HCT116 (cell line): ENCODE measurements around the gene ABCA1. TPM values are rescaled to one million over a fixed set of nuclear protein-coding genes. Genes with fewer than 3 reads are reported as not detected.

ENCODE experiments used
- ATAC-seq: fragments of 200-7000 bp; cut with Tn5 transposase; 2 replicates; pipeline ENCODE4 v1.9.1; 2020; ENCODE audit warnings: mild to moderate bottlenecking, moderate library complexity
- BruUV-seq: library from RNA; stranded (reverse); fragments of 400-500 nt; replicated peaks from 2 replicates; lab custom pipeline; 2021; lab: Mats Ljungman, UMichigan
- CTCF ChIA-PET: fragments of 300-600 bp; sonication (Branson Sonifier 250); formaldehyde crosslinking; loops from one replicate; lab custom pipeline; 2021; ENCODE audit warnings: antibody characterized with exemption; lab: Charles Lee
- POLR2A ChIA-PET: fragments of 300-600, 350-600 bp; sonication (Branson Sonifier 250); formaldehyde crosslinking; loops from one replicate; lab custom pipeline; 2021; ENCODE audit warnings: antibody characterized with exemption; lab: Charles Lee
- RAD21 ChIA-PET, 2 experiments: fragments of 300-600 bp; sonication (Branson Sonifier 250); formaldehyde crosslinking; loops; one replicate each; lab custom pipeline; 2023; ENCODE audit warnings: low total read pairs in 2 of 2; ENCODE audit not compliant: uncharacterized antibody in 2 of 2, unreplicated experiment in 2 of 2, low non-redundant PET in 1 of 2; lab: Charles Lee
- DNase-seq: peaks from one replicate; pipeline ENCODE4 v3.0.0-alpha.2; 2010; ENCODE audit warnings: low read depth, low spot score
- H2AFZ ChIP-seq: fragments of 200-600 bp; shearing (Covaris generic), sonication (generic); 2 replicates; pipeline ENCODE4 v1.6.1; 2017; ENCODE audit warnings: low read depth, mixed run types, mixed read lengths, antibody characterized with exemption, low read length; ENCODE audit not compliant: poor library complexity, severe bottlenecking
- H3K27ac ChIP-seq: 2 replicates; pipeline ENCODE4 v1.5.1; 2012; ENCODE audit warnings: low read depth, low read length
- H3K27me3 ChIP-seq: fragments of 200-600 bp; sonication (generic); 2 replicates; pipeline ENCODE4 v1.6.1; 2016; ENCODE audit warnings: mixed run types, low read length, mixed read lengths; ENCODE audit not compliant: insufficient read depth
- H3K36me3 ChIP-seq, 2 experiments: fragments of 200-500 bp in 1 of 2; fragments of 200-600 bp in 1 of 2; sonication (Bioruptor generic) in 1 of 2; sonication (generic) in 1 of 2; 2 replicates each; pipeline versions ENCODE4 v1.5.1 to v1.6.1; 2014 to 2016; ENCODE audit warnings: low read length in 2 of 2, inconsistent platforms in 1 of 2, mixed read lengths in 1 of 2, mixed run types in 1 of 2; ENCODE audit not compliant: insufficient read depth in 2 of 2, control insufficient read depth in 1 of 2
- H3K4me1 ChIP-seq, 2 experiments: fragments of 200-600 bp in 1 of 2; sonication (generic) in 1 of 2; 2 replicates each; pipeline versions ENCODE4 v1.5.1 to v1.6.1; 2012 to 2017; ENCODE audit warnings: low read length in 2 of 2, inconsistent platforms in 1 of 2, mild to moderate bottlenecking in 1 of 2, mixed read lengths in 1 of 2, mixed run types in 1 of 2, moderate library complexity in 1 of 2; ENCODE audit not compliant: insufficient read depth in 2 of 2, control insufficient read depth in 1 of 2
- H3K4me2 ChIP-seq: fragments of 200-600 bp; sonication (generic); 2 replicates; pipeline ENCODE4 v1.6.1; 2017; ENCODE audit warnings: mixed run types, low read length, mixed read lengths
- H3K4me3 ChIP-seq, 2 experiments: fragments of 200-600 bp in 1 of 2; sonication (generic) in 1 of 2; replicated peaks in 1 of 2; 2 replicates each; pipeline ENCODE4 v1.5.1; 2011 to 2016; ENCODE audit warnings: low read length in 2 of 2, control low read depth in 1 of 2, low read depth in 1 of 2, mild to moderate bottlenecking in 1 of 2, mixed read lengths in 1 of 2, mixed run types in 1 of 2
- H3K79me2 ChIP-seq: fragments of 200-600 bp; sonication (generic); 2 replicates; pipeline ENCODE4 v1.6.1; 2017; ENCODE audit warnings: mild to moderate bottlenecking, mixed run types, low read length, moderate library complexity, mixed read lengths; ENCODE audit not compliant: insufficient read depth
- H3K9ac ChIP-seq: fragments of 200-600 bp; sonication (generic); 2 replicates; pipeline ENCODE4 v1.6.1; 2016; ENCODE audit warnings: low read length, mixed read lengths
- H3K9me2 ChIP-seq: fragments of 200-600 bp; sonication (generic), shearing (Covaris generic); 2 replicates; pipeline ENCODE4 v1.6.1; 2017; ENCODE audit warnings: mixed run types, mild to moderate bottlenecking, moderate library complexity; ENCODE audit not compliant: insufficient read depth
- H3K9me3 ChIP-seq, 2 experiments: fragments of 200-500 bp in 1 of 2; fragments of 200-600 bp in 1 of 2; sonication (Bioruptor generic) in 1 of 2; sonication (generic) in 1 of 2; 2 replicates each; pipeline ENCODE4 v1.6.1; 2014 to 2017; ENCODE audit warnings: low read length in 2 of 2, mixed read lengths in 2 of 2, inconsistent platforms in 1 of 2, low read depth in 1 of 2, mild to moderate bottlenecking in 1 of 2, mixed run types in 1 of 2, moderate library complexity in 1 of 2; ENCODE audit not compliant: control insufficient read depth in 1 of 2, insufficient read depth in 1 of 2
- H4K20me1 ChIP-seq: fragments of 200-600 bp; sonication (generic), shearing (Covaris generic); 2 replicates; pipeline ENCODE4 v1.6.1; 2017; ENCODE audit warnings: mixed run types, mild to moderate bottlenecking, moderate library complexity; ENCODE audit not compliant: insufficient read depth
- CEBPB ChIP-seq: IDR thresholded peaks from 2 replicates; pipeline ENCODE4 v1.6.1; 2012; ENCODE audit warnings: low read depth
- CTCF ChIP-seq, 3 experiments: fragments of 200-600 bp in 1 of 3; sonication (generic) in 1 of 3; IDR thresholded peaks in 2 of 3; conservative IDR thresholded peaks in 1 of 3; 2 replicates each; pipeline ENCODE4 v1.5.1; 2012 to 2017; ENCODE audit warnings: low read depth in 2 of 3, low read length in 2 of 3, antibody characterized with exemption in 1 of 3, borderline replicate concordance in 1 of 3, control low read depth in 1 of 3, mild to moderate bottlenecking in 1 of 3, mixed read lengths in 1 of 3, mixed run types in 1 of 3, moderate library complexity in 1 of 3; ENCODE audit not compliant: insufficient read depth in 1 of 3
- ELF1 ChIP-seq: IDR thresholded peaks from 2 replicates; pipeline ENCODE4 v1.6.1; 2012; ENCODE audit warnings: low read depth, borderline replicate concordance
- EZH2phosphoT487 ChIP-seq: fragments of 200-600 bp; IDR thresholded peaks from 2 replicates; pipeline ENCODE4 v1.6.1; 2018; ENCODE audit warnings: antibody characterized with exemption, borderline replicate concordance
- JUND ChIP-seq: IDR thresholded peaks from 2 replicates; pipeline ENCODE4 v1.6.1; 2012
- POLR2AphosphoS5 ChIP-seq: IDR thresholded peaks from 2 replicates; pipeline ENCODE4 v1.6.1; 2011; ENCODE audit warnings: mild to moderate bottlenecking, low read depth, low read length, moderate library complexity
- RAD21 ChIP-seq: IDR thresholded peaks from 2 replicates; pipeline ENCODE4 v1.6.1; 2012; ENCODE audit warnings: low read depth, mild to moderate bottlenecking
- SIN3A ChIP-seq: IDR thresholded peaks from 2 replicates; pipeline ENCODE4 v1.6.1; 2012; ENCODE audit warnings: low read depth
- SP1 ChIP-seq: IDR thresholded peaks from 2 replicates; pipeline ENCODE4 v1.6.1; 2012; ENCODE audit warnings: low read depth
- TCF7L2 ChIP-seq: IDR thresholded peaks from 2 replicates; pipeline ENCODE4 v1.7.0; 2011; ENCODE audit warnings: borderline replicate concordance, inconsistent platforms; ENCODE audit not compliant: insufficient read depth, insufficient read length; ENCODE audit errors: extremely low read depth
- YY1 ChIP-seq: IDR thresholded peaks from 2 replicates; pipeline ENCODE4 v1.6.1; 2011; ENCODE audit warnings: low read length, low read depth, moderate library complexity, mild to moderate bottlenecking; ENCODE audit not compliant: insufficient replicate concordance; ENCODE audit errors: extremely low read depth
- ZBTB33 ChIP-seq: IDR thresholded peaks from 2 replicates; pipeline ENCODE4 v1.6.1; 2011; ENCODE audit warnings: mild to moderate bottlenecking, low read length, moderate library complexity; ENCODE audit not compliant: insufficient replicate concordance; ENCODE audit errors: extremely low read depth
- ZFX ChIP-seq: fragments of 450-650 bp; IDR thresholded peaks from 2 replicates; pipeline ENCODE4 v1.6.1; 2017
- intact Hi-C: fragments of 100-400 bp; cut with micrococcal nuclease; formaldehyde crosslinking; loops from 2 replicates; pipeline ENCODE4 v1.10.0; 2022
- total RNA-seq: library from RNA; stranded (reverse); gene quantifications from one replicate; pipeline ENCODE4 v1.2.1, GENCODE V29; 2021; ENCODE audit not compliant: unreplicated experiment

Gene ABCA1
- total RNA-seq, 1 experiment from 2014 or later, result 0.89 TPM

- CTCF ChIA-PET, result no interaction called here
These were observed 16.9 kb upstream of the ABCA1 start for GRCh38 chr9:104944871-104945270.

GRCh38 chr9:104944356-104944755 lies 16.4 kb upstream of the ABCA1 start:
- CTCF ChIA-PET, result no interaction called here

More at GRCh38 chr9:104944871-104945270, 16.9 kb upstream of the ABCA1 start:
- TF ChIP-seq ELF1 (no peak), YY1 (no peak), CTCF (IDR thresholded peaks at IDR 0.05 in 2 of 3, conservative IDR thresholded peaks at IDR 0.05 in 1 of 3; ENCODE audit: borderline replicate concordance in 1 of 3, insufficient read depth in 1 of 3, low read depth in 2 of 3, low read length in 2 of 3) (no peak), JUND (no peak), SIN3A (no peak), EZH2phosphoT487 (no peak), ZFX (no peak)
- TF ChIP-seq, all 23 proteins: peak for 0
- ATAC-seq (no peak), DNase-seq (no peak)
- H3K9me3 ChIP-seq, result no peaks in the 10 kb centered on the region
- H3K9me2 ChIP-seq, result no peaks in the 10 kb centered on the region
- no peaks in the 10 kb centered on the region for H4K20me1 ChIP-seq
- H2AFZ ChIP-seq, result no peak overlapping the region
- intact Hi-C loops, result no loop called here
- H3K27ac ChIP-seq, result no peak overlapping the region
- H3K4me1 ChIP-seq, result no peaks in the 10 kb centered on the region
- H3K9ac ChIP-seq, result no peak overlapping the region
- H3K79me2 ChIP-seq, result no peaks in the 10 kb centered on the region
- ChIA-PET RAD21 (no interaction called here), POLR2A (no interaction called here)
- H3K27me3 ChIP-seq, result no peaks in the 10 kb centered on the region
- H3K36me3 ChIP-seq, result no peaks in the 10 kb centered on the region
- H3K4me3 ChIP-seq, result no peak overlapping the region
- no peak overlapping the region for H3K4me2 ChIP-seq
- no TSS peak for BruUV-seq

More at GRCh38 chr9:104944356-104944755, 16.4 kb upstream of the ABCA1 start:
- Histone ChIP-seq H3K79me2 (no peaks in the 10 kb centered on the region), H3K4me2 (no peak overlapping the region), H3K9ac (no peak overlapping the region), H3K9me3 (no peaks in the 10 kb centered on the region), H3K36me3 (no peaks in the 10 kb centered on the region), H3K9me2 (no peaks in the 10 kb centered on the region), H3K27ac (no peak overlapping the region), H2AFZ (no peak overlapping the region), H3K4me1 (no peaks in the 10 kb centered on the region), H4K20me1 (no peaks in the 10 kb centered on the region), H3K4me3 (no peak overlapping the region), H3K27me3 (no peaks in the 10 kb centered on the region)
- no peak for TF ChIP-seq POLR2AphosphoS5
- TF ChIP-seq YY1, result no peak
- no peak for TF ChIP-seq TCF7L2
- TF ChIP-seq ZFX, result no peak
- TF ChIP-seq CEBPB, result no peak
- TF ChIP-seq JUND, result no peak
- no peak for TF ChIP-seq SP1
- TF ChIP-seq ZBTB33, result no peak
- TF ChIP-seq RAD21, result no peak
- no TSS peak for BruUV-seq
- DNase-seq (no peak), ATAC-seq (no peak)
- POLR2A ChIA-PET, result no interaction called here
- intact Hi-C loops, result no loop called here
- RAD21 ChIA-PET, result no interaction called here
